ENCODE measurements around the gene ACSBG1. TPM values are rescaled to one million over a fixed set of nuclear protein-coding genes. Genes with fewer than 3 reads are reported as not detected.

ACSBG1 gene
- total RNA-seq, 4 donors from 2014 or later, result 61.8 to 375 (median 102) TPM

- Histone ChIP-seq H3K4me1 (peaks cover 24% of the 10 kb centered on the region), H3K27ac (no peak overlapping the region), H3K36me3 (no peaks in the 10 kb centered on the region), H3K4me3 (no peak overlapping the region), H3K9me3 (no peaks in the 10 kb centered on the region), H3K27me3 (no peaks in the 10 kb centered on the region)
- WGBS, result 89% methylated on average over 2 of the region's 2 CpGs
- no peak for DNase-seq (ENCODE audit: low spot score in 2 of 2)
- TF ChIP-seq CTCF (IDR thresholded peaks at IDR 0.05) (no peak), POLR2AphosphoS5 (IDR thresholded peaks at IDR 0.05) (no peak), EP300 (IDR thresholded peaks at IDR 0.05) (no peak), POLR2A (IDR thresholded peaks at IDR 0.05) (no peak)
Measured at GRCh38 chr15:78127882-78128281, 106.5 kb downstream of the ACSBG1 start.

- no peaks in the 10 kb centered on the region for H3K36me3 ChIP-seq
- 90% methylated on average over 2 of the region's 3 CpGs for WGBS
- no peak for TF ChIP-seq CTCF (IDR thresholded peaks at IDR 0.05)
- no peak for TF ChIP-seq EP300 (IDR thresholded peaks at IDR 0.05)
- no peak for TF ChIP-seq POLR2AphosphoS5 (IDR thresholded peaks at IDR 0.05)
- no peak for TF ChIP-seq POLR2A (IDR thresholded peaks at IDR 0.05)
- DNase-seq (ENCODE audit: low spot score in 2 of 2), result no peak
- no peaks in the 10 kb centered on the region for H3K27me3 ChIP-seq
- H3K4me1 ChIP-seq, result peaks cover under 1% of the 10 kb centered on the region
- H3K4me3 ChIP-seq, result no peak overlapping the region
- H3K27ac ChIP-seq, result no peak overlapping the region
- H3K9me3 ChIP-seq, result no peaks in the 10 kb centered on the region
Measured at GRCh38 chr15:78125267-78125666, 109.1 kb downstream of the ACSBG1 start.

GRCh38 chr15:78120523-78120922 lies 113.8 kb downstream of the ACSBG1 start:
- 89% methylated on average over 5 of the region's 5 CpGs for WGBS
- no peak overlapping the region for H3K4me3 ChIP-seq

More at GRCh38 chr15:78120523-78120922, 113.8 kb downstream of the ACSBG1 start:
- Histone ChIP-seq H3K9me3 (no peaks in the 10 kb centered on the region), H3K27me3 (no peaks in the 10 kb centered on the region), H3K4me1 (no peaks in the 10 kb centered on the region), H3K27ac (no peak overlapping the region), H3K36me3 (no peaks in the 10 kb centered on the region)
- TF ChIP-seq POLR2AphosphoS5 (IDR thresholded peaks at IDR 0.05) (no peak), POLR2A (IDR thresholded peaks at IDR 0.05) (no peak), EP300 (IDR thresholded peaks at IDR 0.05) (no peak), CTCF (IDR thresholded peaks at IDR 0.05) (no peak)
- no peak for DNase-seq (ENCODE audit: low spot score in 2 of 2)

Other genes with a start within 250 kb of the ACSBG1 start
- 100 to 1,000 TPM in 1 of 4 donors, 10 to 100 TPM in 3; 27.9 to 126 (median 41.5) TPM for gene TBC1D2B, start 156.9 kb downstream of the ACSBG1 start, total RNA-seq
- not detected for gene SH2D7, start 142.0 kb downstream of the ACSBG1 start, total RNA-seq
- gene CIB2, start 103.1 kb downstream of the ACSBG1 start, total RNA-seq, result 1 to 10 TPM; 2.0 to 8.5 (median 6.5) TPM
- 10 to 100 TPM; 55.1 to 82.5 (median 55.8) TPM for gene IDH3A, start 85.2 kb downstream of the ACSBG1 start, total RNA-seq
- 100 to 1,000 TPM in 1 of 4 donors, 10 to 100 TPM in 3; 42.8 to 115 (median 58.7) TPM for gene DNAJA4, start 30.0 kb upstream of the ACSBG1 start, total RNA-seq
- 10 to 100 TPM; 42.9 to 69.9 (median 56.2) TPM for gene SKIC8, start 65.0 kb upstream of the ACSBG1 start, total RNA-seq
- 1 to 10 TPM in 3 of 4 donors, not detected in 1; 2.6 to 8.7 (median 8.5) TPM for gene CRABP1, start 105.8 kb upstream of the ACSBG1 start, total RNA-seq
- gene IREB2, start 203.7 kb upstream of the ACSBG1 start, total RNA-seq, result 10 to 100 TPM; 25.6 to 87.5 (median 48.6) TPM